ENCODE measurements around the gene SIPA1L3. TPM values are rescaled to one million over a fixed set of nuclear protein-coding genes. Genes with fewer than 3 reads are reported as not detected.

Gene SIPA1L3
- total and polyA plus RNA-seq, 10 of the 15 experiments (the other 5 are each of a cell fraction or from before 2014, with no cell fraction given): 0.24 to 66.2 (median 19.1) TPM

GRCh38 chr19:38208571-38208970 is 301.6 kb downstream of the SIPA1L3 start:
- Histone ChIP-seq H3K4me2 (ENCODE audit: control insufficient read depth, insufficient read depth) (no peak overlapping the region), H3K9me3 (replicated peaks; ENCODE audit: control insufficient read depth, insufficient read depth, low read length) (no peaks in the 10 kb centered on the region), H3K27ac (ENCODE audit: control insufficient read depth, insufficient read depth) (no peak overlapping the region), H4K20me1 (ENCODE audit: control insufficient read depth, insufficient read depth) (no peaks in the 10 kb centered on the region), H3K79me2 (ENCODE audit: control insufficient read depth, insufficient read depth, low read length) (no peaks in the 10 kb centered on the region), H3K27me3 (replicated peaks in 1 of 2; ENCODE audit: control insufficient read depth in 2 of 2, insufficient read depth in 2 of 2, low read length in 1 of 2) (no peaks in the 10 kb centered on the region), H3K9ac (ENCODE audit: control insufficient read depth, insufficient read depth, low read length) (no peak overlapping the region), H3K36me3 (ENCODE audit: control insufficient read depth in 2 of 2, insufficient read depth in 2 of 2, low read length in 1 of 2) (peaks cover 3 to 4% of the 10 kb centered on the region in 2 experiments; a peak in 3 of 4 replicates), H3K4me1 (ENCODE audit: control insufficient read depth, insufficient read depth, low read length) (peaks cover 15% of the 10 kb centered on the region), H3K4me3 (no peak overlapping the region), H2AFZ (ENCODE audit: control insufficient read depth, low read depth, low read length) (no peak overlapping the region)
- no peak for DNase-seq (ENCODE audit: low read depth, low spot score)
- TF ChIP-seq MTA2 (IDR thresholded peaks at IDR 0.05; ENCODE audit: low read depth) (no peak), MYB (IDR thresholded peaks at IDR 0.05; ENCODE audit: borderline replicate concordance, low read depth, low read length) (no peak), ZNF24 (IDR thresholded peaks at IDR 0.05) (no peak), STAT1 (conservative IDR thresholded peaks at IDR 0.05) (no peak), NKRF (conservative IDR thresholded peaks at IDR 0.05) (no peak), BHLHE40 (IDR thresholded peaks at IDR 0.05; ENCODE audit: borderline replicate concordance in 1 of 2, low read depth in 2 of 2, low read length in 1 of 2) (no peak), CREB1 (IDR thresholded peaks at IDR 0.05; ENCODE audit: low read depth) (no peak)
- TF ChIP-seq, protein P1, sequence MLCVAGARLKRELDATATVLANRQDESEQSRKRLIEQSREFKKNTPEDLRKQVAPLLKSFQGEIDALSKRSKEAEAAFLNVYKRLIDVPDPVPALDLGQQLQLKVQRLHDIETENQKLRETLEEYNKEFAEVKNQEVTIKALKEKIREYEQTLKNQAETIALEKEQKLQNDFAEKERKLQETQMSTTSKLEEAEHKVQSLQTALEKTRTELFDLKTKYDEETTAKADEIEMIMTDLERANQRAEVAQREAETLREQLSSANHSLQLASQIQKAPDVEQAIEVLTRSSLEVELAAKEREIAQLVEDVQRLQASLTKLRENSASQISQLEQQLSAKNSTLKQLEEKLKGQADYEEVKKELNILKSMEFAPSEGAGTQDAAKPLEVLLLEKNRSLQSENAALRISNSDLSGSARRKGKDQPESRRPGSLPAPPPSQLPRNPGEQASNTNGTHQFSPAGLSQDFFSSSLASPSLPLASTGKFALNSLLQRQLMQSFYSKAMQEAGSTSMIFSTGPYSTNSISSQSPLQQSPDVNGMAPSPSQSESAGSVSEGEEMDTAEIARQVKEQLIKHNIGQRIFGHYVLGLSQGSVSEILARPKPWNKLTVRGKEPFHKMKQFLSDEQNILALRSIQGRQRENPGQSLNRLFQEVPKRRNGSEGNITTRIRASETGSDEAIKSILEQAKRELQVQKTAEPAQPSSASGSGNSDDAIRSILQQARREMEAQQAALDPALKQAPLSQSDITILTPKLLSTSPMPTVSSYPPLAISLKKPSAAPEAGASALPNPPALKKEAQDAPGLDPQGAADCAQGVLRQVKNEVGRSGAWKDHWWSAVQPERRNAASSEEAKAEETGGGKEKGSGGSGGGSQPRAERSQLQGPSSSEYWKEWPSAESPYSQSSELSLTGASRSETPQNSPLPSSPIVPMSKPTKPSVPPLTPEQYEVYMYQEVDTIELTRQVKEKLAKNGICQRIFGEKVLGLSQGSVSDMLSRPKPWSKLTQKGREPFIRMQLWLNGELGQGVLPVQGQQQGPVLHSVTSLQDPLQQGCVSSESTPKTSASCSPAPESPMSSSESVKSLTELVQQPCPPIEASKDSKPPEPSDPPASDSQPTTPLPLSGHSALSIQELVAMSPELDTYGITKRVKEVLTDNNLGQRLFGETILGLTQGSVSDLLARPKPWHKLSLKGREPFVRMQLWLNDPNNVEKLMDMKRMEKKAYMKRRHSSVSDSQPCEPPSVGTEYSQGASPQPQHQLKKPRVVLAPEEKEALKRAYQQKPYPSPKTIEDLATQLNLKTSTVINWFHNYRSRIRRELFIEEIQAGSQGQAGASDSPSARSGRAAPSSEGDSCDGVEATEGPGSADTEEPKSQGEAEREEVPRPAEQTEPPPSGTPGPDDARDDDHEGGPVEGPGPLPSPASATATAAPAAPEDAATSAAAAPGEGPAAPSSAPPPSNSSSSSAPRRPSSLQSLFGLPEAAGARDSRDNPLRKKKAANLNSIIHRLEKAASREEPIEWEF (IDR thresholded peaks at IDR 0.05; ENCODE audit: insufficient replicate concordance, low read depth, low read length): no peak
- no TSS peak for BruUV-seq (replicated peaks)
- WGBS (ENCODE audit: insufficient coverage, insufficient replicate concordance, low lambda C conversion rate, missing lambda C conversion rate): 60% methylated on average over 2 of the region's 3 CpGs
- no peak for ATAC-seq
- ChIA-PET RAD21 (ENCODE audit: unreplicated experiment) (no interaction called here), POLR2A (no interaction called here), SMC1A (ENCODE audit: uncharacterized antibody, unreplicated experiment) (no interaction called here), CTCF (no interaction called here)
- intact Hi-C loops (cut with micrococcal nuclease; ENCODE audit: unreplicated experiment) (no loop called here), in situ Hi-C loops (cut with MboI) (no loop called here)
- no peak for FAIRE-seq

All from GM12878 (cell line).